GM12801 (cell line): ENCODE measurements around the gene ZFYVE9.

ENCODE experiments used
- CTCF ChIP-seq: IDR thresholded peaks from one replicate; pipeline ENCODE4 v1.5.1; 2011; ENCODE audit warnings: control low read depth; ENCODE audit not compliant: insufficient read length; ENCODE audit errors: extremely low read depth

The ZFYVE9 gene

GRCh38 chr1:52356818-52357355 is 215.0 kb downstream of the ZFYVE9 start:
- no peak for TF ChIP-seq CTCF

GRCh38 chr1:52357397-52357796 is 215.5 kb downstream of the ZFYVE9 start:
- TF ChIP-seq CTCF, result no peak

- TF ChIP-seq CTCF, result no peak
Measured at GRCh38 chr1:52358851-52359497, 217.1 kb downstream of the ZFYVE9 start.

GRCh38 chr1:52359676-52360594 is 218.0 kb downstream of the ZFYVE9 start:
- TF ChIP-seq CTCF, result no peak

GRCh38 chr1:52360595-52360968 is 218.7 kb downstream of the ZFYVE9 start:
- no peak for TF ChIP-seq CTCF

- TF ChIP-seq CTCF, result no peak
Measured at GRCh38 chr1:52364235-52364839, 222.4 kb downstream of the ZFYVE9 start.
